ENCODE measurements around the gene REEP1.

DNA sequence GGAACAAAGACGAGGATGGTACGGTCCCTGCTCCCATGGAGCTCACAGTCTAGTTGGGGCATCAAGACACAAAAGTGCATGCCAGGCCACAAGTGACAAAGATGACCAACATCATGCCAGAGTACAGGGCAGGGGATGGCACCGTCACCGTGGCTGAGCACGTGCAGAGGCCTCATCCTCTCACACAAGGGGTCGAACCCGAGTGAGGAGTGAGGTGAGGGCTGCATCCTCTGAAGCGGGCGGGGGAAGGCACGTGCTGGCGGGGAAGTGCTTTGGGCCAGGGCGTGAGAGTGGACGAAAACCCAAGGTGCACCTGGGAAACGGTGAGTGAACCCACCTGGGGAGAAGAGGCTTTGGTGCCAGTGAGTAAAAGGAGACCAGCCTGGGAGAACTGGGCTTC is 97.2 kb downstream of the REEP1 start:
- no peak for TF ChIP-seq POLR2A (IDR thresholded peaks at IDR 0.05)
- TF ChIP-seq, protein P1, sequence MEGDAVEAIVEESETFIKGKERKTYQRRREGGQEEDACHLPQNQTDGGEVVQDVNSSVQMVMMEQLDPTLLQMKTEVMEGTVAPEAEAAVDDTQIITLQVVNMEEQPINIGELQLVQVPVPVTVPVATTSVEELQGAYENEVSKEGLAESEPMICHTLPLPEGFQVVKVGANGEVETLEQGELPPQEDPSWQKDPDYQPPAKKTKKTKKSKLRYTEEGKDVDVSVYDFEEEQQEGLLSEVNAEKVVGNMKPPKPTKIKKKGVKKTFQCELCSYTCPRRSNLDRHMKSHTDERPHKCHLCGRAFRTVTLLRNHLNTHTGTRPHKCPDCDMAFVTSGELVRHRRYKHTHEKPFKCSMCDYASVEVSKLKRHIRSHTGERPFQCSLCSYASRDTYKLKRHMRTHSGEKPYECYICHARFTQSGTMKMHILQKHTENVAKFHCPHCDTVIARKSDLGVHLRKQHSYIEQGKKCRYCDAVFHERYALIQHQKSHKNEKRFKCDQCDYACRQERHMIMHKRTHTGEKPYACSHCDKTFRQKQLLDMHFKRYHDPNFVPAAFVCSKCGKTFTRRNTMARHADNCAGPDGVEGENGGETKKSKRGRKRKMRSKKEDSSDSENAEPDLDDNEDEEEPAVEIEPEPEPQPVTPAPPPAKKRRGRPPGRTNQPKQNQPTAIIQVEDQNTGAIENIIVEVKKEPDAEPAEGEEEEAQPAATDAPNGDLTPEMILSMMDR (IDR thresholded peaks at IDR 0.05), result no peak
- no peak for TF ChIP-seq POLR2AphosphoS5 (IDR thresholded peaks at IDR 0.05)
- no peak for TF ChIP-seq EP300 (IDR thresholded peaks at IDR 0.05)
